Stimulated activated CD8-positive, alpha-beta memory T cell treated with anti-CD3 and anti-CD28 coated beads, Interleukin-2, amount 100 ng/mL, for 1 hour (primary cell): ENCODE results near the gene ACOXL.

Experiments
- DNase-seq, 2 donors: peaks; one replicate each; pipeline ENCODE4 v3.0.0-alpha.2; 2020; ENCODE audit warnings: low read depth in 2 of 2

ACOXL gene

DNA sequence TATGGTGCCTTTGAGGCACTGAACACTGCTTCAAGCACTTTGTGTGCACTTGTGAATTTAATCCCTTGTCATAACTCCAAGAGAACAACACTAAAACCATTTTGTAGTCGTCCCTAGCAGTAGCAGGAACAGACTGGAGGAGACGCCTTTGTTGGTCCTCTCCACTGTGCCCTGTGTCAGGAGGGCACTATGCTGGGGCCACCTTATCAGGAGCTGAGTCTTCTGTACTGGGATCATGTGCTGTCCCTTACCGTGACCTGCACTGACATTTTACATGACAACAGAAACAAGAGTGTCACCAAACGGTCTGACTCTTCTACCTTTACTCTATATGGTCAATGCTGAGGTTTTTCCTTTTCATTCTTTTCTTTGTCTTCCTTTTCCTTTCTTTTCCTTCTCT is 62.0 kb downstream of the ACOXL start:
- DNase-seq: no peak

DNA sequence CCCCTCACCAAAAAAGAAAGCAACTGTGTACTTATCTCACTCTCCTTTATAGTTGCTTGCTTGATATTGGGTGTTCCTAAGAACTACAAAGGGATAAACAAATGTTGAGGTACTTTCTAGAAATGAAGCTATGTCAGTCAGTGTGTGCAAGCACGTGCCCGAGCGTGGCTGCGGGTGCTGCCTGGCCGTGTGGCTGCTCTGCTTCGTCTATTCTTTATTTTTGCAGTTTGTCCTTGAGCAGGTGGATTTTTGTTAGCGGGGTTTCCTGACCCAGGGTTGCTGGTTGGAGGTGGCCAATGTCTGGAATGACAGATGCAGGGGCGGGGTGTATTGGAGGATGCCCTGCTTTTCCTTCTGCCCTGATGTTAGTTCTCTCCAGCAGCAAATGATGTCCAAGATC is 62.6 kb downstream of the ACOXL start:
- no peak for DNase-seq

DNA sequence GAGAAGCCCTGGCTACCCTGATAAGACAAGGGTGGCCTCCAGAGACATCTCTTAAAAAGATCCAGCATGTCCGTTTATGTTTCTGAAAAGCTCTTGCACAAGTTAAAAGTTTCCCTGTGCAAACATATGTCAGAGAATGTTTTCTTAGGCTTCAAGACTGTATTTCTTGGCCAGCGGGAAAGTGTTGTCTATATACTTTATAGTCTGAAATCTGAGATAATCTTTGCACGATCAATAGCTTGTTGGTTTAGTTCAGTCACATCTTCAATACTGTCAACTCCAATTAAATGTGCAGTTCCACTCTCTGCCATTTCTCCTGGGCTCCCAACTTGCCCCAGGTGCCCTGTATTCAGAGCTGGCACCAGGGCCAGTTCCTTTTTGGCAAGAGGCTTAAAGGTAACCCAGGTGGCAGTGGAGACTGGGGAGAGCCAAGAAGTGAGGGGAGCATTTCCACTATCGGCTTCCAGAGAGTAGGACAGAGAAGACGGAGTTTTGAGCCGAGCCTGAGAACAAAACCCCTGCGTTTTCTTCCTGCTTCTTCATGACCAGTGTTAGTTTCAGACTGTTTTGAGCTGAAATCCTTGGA is 64.4 kb downstream of the ACOXL start:
- no peak for DNase-seq

DNA sequence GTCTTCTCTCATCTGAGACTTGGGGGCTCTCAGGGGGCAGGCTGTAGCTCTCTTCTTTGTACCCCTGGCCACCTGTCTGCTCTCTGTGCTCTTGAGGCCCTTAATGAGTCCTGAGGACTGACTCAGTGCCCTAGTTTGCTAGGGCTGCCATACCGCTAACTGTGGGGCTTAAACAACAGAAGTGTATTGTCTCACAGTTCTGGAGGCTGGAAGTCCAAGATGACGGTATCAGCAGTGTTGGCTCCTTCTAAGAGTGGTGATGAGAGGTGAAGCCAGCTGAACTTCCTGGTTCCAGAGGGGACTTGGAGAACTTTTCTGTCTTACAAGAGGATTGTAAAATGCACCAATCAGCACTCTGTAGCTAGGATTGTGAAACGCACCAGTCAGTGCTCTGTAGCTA is 67.0 kb downstream of the ACOXL start:
- DNase-seq: no peak

DNA sequence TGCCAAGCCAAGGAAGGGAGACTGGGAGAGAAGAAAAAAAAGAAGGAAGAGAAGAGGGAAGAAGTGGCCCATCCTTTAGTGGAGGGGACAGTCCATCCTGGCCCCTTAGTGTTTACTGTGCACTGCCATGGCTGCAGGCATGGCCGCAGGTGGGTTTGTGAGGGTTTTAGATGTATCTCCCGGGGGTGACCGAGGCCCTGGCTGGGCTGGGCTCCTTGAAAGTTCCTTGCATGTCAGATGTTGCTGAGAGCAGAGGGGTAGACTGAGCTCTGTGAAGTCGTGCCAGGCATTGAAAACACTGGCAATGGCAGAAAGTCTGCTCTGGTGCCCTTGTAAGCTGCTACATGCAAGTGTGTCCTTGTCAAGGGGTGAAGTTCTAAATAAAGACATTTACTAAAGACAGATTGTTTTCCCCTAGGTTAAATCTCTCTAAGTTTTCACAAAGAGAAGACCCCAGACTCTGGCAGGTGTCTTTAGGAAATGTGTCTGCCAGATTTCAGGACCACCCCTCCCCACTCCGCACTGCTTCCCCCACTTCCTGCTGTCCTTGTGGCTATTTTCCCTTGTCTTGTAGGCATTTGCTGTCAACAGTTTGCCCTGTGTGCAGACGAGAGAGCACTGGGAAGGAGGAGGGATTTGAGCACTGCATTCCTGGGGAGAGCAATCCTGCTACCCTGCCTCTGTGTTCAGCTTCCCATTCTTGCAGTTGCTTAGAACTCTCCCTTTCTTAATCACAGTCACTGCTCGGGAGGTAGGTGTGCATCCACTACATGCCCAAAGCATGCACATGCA is 68.4 kb downstream of the ACOXL start:
- DNase-seq: no peak

DNA sequence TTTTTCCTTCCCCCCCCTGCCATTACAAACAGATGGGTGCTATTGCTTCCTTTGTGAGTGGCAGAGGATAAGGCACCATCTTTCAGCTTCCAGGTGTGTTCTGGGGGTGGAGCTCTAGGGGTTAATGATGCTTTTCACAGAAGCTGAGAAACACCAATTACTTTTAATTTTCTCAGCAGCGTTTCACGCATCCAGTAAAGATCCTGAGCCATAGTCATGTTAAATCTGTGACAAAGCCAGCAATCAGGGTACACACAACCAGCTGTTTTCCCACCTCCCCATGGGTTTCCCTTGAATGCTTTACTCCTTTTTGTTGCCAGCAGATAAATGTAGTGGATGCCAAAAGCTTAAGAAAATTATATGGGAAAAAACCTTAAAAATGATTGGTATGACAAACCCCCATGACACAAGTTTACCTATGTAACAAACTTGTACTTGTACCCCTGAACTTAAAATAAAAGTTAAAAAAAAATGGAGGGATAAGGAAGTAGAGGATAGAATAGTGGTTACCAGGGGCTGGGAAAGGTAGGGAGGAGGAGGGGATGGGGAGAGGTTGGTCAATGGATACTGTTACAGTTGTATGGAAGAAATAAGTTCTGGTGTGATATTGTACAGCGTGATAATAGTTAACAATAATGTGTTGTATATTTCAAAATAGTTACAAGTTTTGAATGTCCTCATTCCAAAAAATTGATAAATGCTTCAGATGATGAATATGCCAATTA is 70.0 kb downstream of the ACOXL start:
- DNase-seq: no peak

DNA sequence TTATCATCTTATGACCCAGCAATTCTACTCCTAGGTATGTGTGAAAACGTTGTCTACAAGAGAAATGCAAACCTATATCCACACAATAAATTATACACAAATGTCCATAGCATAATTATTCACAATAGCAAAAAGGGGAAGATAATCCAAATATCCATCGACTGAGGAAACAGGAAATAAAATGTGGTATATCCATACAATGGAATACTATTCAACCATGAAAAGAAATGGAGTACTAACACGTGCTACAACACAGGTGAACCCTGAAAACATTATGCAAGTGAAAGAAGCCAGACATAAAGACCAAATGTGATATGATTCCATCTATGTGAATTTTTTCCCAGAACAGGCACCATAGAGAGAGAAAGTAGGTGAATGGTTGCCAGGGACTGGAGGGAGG is 72.1 kb downstream of the ACOXL start:
- DNase-seq: no peak

DNA sequence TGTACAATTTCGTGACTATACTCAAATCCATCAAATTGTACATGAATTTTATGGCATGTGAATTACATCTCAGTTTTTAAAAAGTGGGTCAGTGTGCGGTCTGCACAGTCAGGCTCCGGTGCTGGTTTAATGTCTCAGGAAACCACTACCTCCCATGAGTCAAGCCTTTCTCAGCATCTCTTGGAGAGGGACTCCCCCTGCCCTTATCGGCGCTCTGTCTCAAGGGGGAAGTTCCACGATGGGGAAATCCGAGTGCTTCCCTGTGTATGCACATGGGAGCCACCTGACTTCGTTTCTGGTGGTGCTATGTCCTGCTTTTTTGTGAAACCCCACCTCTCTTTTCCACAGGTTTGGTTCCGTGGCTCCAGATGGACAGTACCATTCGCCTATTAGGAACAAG is 72.5 kb downstream of the ACOXL start:
- DNase-seq: peak; percentile 10 to 16

DNA sequence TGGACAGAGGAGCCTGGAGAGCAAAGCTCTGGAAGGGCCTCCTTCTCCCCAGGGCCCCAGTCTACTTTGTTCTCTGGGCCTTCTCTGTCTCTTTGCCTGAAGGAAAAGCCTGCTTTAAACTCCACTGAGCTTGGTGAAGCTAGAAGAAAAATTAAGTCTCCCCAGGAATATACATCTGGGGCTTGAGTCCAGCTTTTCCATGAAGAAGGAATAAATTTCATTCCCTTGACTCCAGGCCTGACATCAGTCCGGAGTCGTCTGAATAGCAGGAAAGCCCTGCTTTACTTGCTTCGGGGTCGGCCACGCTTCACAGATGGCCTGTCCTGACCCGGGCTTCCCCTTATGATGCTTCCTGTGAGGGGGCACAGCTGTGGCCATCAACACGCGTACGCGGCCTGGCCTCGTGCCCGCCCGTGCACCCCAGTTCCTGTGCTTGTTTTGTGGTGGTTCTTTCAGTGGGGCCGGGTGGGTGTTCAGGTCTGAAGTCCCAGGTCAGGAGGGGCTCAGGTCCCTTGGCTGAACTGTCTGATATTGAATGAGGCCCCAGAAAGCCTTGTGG is 73.6 kb downstream of the ACOXL start:
- no peak for DNase-seq

DNA sequence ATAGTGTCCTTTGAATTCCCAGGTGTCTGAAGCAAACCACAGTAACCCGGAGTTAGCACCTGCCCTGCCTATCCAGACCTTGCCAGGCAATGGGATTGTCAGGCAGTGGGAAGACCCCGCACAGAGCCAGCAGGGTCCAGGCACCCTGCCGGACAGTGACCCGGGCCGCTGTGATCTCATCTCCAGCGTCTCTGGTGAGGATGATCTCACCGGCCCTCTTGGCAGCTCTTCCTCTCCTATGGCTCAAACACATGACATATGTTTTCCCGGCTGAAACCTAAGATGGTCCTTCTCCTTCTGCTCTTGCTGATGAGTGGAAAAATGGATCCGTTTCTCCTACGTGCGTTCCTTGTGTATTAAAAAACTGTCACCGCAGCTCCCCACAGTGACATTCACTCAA is 75.1 kb downstream of the ACOXL start:
- no peak for DNase-seq

DNA sequence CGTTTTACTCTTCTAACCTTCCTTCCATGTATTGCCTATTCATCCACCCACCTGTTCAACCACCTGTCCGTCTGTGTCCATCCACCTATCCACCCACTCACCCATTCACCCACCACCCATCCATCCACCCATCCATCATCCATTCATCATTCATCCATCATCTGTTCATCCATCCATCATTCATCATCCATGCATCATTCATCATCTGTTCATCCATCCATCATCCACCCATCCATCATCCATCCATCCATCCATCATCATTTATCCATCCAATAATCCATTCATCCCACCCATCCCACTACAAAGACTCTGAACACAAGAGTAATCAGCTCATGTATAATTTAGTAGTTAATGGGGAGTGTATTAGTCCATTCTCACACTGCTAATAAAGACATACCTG is 78.0 kb downstream of the ACOXL start:
- no peak for DNase-seq

DNA sequence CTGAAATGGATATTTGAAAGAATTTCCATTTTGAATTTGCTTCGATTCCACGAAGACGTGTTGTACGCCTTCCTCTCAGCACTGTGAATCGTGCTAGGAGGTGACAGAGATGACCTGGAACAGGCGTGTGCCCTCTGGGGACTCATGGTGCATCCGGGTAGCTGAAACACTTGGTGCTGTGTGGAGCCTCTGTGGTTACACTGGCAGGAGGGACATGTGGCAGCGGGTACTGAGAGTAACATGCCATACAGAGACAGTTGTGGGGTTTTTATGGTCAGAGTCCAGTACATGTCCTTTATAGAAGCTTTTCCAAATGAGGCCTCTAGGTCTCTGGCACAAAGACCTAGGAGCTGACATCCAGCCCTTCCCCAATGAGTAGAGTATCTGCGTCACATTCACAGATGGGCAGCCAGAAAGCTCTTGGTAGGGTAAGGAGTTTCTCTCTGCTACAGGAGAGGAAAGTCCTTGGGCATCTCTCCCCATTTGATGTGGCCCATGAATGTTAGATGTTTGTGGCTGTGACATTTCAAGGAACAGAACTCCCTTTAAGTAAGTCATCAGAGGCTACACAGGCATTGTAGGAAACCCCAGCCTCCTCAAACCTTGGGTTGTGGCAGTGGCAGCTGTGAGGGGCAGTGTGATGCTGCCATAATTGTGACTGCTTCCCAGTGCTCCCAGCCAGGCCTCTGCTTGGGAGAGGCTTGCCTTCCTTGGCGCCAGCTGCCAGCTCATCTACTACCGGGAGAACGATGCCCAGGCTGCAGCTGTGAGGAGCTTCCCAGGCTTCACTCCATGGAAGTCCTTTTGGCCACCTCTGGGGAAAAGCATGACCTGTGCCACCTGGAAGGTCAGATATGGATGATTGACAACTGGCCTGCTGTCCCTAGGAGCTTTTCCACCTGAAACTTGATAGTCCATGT is 80.6 kb downstream of the ACOXL start:
- no peak for DNase-seq

DNA sequence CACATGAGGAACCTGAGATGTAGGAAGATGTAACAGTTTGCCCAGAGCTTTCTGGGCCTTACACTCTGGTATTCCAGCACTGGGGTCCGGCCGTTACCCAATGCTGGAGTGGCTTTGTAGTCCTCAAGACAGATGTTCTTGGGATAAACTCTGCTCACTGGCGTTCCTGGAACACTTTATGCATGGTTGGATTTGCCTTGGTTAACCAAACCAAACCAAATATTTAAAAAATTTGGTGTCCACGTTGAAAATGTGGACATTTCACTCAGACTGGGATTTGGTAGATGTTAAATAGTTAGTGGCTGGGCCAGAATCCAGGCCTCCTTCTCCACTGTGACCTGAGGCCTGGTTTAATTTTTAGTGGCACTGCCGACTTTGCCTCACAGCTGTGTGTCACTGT is 81.5 kb downstream of the ACOXL start:
- no peak for DNase-seq

DNA sequence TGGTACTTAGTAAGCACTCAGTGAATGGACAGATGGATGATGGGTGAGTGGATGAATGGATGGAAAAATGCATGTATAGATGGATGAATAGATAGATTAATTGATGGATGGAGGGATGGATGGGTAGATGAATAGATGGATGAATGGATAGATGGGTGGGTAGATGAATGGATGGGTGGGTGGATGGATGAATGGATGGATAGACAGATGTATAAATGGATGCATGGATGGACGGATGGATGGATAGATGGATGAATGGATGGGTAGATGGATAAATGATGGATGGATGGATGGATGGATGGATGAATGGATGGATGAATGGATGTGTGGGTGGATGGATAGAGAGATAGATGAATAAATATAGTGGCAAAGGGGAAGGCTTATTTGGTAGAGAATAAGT is 83.6 kb downstream of the ACOXL start:
- no peak for DNase-seq

DNA sequence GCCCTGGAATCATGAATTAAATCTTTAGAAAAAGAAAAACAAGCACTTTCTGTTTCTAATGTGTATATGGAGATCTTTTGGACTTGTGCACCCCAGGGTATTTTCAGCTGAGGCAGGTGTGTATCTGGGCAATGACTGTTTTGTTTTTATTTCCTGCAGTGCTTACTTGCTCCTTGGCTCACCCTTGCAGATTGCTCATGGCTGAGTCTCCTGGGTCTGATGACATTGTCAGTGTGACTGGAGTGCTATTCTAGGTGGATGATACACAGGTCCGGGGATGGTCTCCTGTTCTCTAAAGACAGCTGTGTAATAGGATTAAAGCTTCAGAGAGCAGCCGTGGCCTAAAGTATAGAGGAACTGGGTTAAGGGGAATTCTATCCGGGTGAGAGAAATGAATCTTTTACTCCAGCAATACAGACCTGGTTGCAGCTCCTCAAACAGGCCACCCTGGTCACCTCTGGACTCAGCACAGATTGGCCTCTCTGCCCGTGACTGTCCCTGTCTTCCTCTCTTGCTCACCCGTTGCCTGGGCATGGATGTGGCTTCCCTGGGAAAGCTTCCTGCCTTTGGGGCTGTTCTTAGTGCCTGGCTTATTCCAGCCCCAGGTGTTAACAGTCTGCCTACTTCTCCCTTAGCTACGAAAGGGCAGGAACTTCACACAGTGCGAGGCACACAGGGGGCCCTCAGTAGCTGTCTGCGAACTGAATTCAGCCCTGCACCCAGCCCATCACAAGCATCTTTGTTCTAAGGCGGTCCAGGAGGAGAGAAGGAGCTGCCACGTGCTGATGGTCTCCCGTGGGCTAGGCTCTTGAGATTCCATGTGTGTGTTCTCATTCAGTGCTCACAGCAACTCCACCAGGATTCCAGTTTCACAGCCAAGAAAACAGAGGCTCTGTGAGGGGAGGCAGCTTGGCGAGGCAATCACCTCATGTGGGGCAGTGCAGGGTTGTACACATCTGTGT is 84.3 kb downstream of the ACOXL start:
- DNase-seq: no peak

DNA sequence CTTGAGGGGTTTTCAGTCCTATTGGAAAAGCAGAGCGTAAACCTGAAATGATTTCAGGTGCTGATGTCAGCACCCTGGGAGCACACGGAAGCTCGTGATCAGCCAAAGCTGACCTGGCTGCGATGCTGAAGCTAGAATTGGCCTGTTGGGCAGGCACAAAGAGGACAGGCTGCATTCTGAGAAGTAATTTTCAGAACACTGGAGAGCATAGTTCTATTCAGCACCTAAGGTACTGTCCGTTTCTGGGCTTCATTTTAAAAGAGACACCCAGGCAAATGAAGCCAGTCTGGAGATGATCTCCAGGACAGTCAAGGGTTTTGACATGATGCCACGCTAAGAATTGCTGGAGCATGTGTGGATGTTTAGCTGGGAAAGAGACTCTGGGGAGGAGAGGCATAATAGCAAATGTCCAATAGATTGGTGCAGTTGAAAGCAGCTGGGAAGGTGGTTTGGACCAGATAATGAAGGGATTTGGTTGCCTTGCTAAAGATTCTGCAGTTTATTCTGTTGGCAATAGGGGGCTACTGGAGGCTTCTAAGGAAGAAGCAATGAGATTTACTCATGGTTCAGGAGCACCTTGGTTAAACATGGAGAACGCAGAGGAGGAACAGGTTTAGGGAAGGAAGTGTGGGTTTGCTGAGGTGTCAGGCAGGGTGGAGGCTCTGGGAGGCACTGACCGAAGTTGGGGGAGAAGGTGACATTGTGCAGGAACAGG is 86.6 kb downstream of the ACOXL start:
- no peak for DNase-seq

DNA sequence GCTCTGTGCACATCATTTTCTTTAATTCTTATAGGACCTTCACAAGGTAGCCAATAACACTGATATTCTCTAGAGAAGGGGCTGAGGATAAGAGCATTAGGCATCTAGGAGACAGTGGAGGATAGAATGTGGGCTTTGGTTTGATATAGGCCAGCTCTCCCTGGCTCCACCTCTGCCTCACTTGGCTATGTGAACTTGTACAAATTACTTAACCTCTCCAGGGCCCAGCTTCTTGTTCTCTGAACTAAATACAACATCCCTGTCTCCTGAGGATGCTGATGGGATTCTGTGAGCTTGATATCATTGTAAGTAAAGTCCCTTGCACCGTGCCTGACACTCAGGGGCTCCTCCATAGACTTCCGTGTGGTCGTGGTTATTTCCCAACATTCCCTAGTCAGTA is 87.3 kb downstream of the ACOXL start:
- DNase-seq: no peak

DNA sequence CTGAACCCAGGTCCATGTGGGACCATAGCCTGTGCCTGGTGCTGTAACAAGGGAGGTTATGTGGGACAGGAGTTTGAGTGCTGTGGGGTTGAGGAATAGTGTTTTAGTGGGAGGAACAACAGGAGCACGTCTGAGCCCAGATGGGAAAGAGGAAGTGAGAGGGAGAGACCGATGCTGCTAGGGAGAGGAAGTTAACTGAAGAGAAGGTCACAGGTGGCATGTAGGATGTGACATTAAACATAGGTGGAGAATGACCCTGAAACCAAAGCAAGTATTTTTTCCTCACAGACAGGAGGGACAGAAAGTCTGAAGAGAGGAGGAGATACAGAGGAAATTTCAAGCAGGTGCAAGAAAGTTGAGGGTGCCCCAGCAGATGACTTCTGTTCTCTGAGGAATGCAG is 87.8 kb downstream of the ACOXL start:
- DNase-seq: no peak

DNA sequence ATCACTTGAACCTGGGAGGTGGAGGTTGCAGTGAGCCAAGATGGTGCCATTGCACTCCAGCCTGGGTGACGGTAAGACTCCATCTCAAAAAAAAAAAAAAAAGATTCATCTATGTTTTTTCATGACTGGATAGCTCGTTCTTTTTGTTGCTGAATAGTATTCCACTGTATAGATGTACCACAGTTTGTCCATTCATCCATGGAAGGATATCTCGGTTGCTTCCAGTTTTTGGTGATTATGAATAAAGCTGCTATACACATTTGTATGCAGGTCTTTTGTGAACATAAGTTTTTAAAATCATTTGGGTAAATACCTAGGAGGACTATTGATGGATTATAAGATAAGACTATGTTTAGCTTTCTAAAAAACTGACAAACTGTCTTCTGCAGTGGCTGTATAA is 90.8 kb downstream of the ACOXL start:
- DNase-seq: no peak

DNA sequence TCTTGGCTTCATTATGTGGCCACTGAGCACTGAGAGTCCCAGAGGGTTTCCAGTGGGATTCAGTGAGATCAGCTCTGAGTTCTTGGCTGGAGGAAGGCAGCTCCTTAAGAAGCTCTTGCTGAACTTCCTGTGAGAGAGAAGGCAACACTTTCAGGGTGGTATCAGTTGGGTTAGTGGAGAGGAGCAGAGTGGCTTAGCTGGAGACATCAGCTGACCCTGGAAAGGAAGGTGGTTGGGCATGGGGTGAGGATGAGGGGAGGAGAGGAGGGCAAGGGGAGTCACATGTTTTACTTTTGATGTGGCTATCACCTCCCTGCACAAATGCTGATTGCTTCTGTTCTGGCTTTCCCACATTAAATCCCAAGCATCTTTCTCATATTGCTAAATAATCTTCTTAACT is 95.1 kb downstream of the ACOXL start:
- no peak for DNase-seq
